IMR-90 (cell line): Measurements from ENCODE around the gene IL17A. TPM values are rescaled to one million over a fixed set of nuclear protein-coding genes. Genes with fewer than 3 reads are reported as not detected.

Experiments used
- ATAC-seq: fragments of 200-7000 bp; cut with Tn5 transposase; 2 replicates; pipeline ENCODE4 v1.9.1; 2020; ENCODE audit warnings: low read depth, mild to moderate bottlenecking, moderate library complexity
- BruUV-seq: library from RNA; stranded (reverse); fragments of 400-500 nt; replicated peaks from 2 replicates; lab custom pipeline; 2021; lab: Mats Ljungman, UMichigan
- CTCF ChIA-PET: fragments of 300-600 bp; formaldehyde crosslinking; extraction: SDS; loops from one replicate; lab custom pipeline; 2021; ENCODE audit warnings: antibody characterized with exemption; lab: Yijun Ruan, JAX
- POLR2A ChIA-PET: fragments of 300-600 bp; sonication (Branson Sonifier 250); formaldehyde crosslinking; loops from one replicate; lab custom pipeline; 2022; ENCODE audit warnings: antibody characterized with exemption; ENCODE audit not compliant: unreplicated experiment; lab: Charles Lee
- DNase-seq: peaks from one replicate; pipeline ENCODE4 v3.0.0; 2013
- H2AFZ ChIP-seq: replicated peaks from 2 replicates; pipeline ENCODE3; 2013; ENCODE audit warnings: low read length, mild to moderate bottlenecking; ENCODE audit not compliant: poor library complexity
- H2AK5ac ChIP-seq: 2 replicates; pipeline ENCODE4 v1.6.1; 2013; ENCODE audit warnings: low read depth, low read length, inconsistent platforms
- H2AK9ac ChIP-seq: replicated peaks from 2 replicates; pipeline ENCODE3; 2013; ENCODE audit warnings: mild to moderate bottlenecking, low read depth, low read length, moderate library complexity; ENCODE audit not compliant: poor library complexity
- H2BK120ac ChIP-seq: 2 replicates; pipeline ENCODE4 v1.6.1; 2013; ENCODE audit warnings: low read depth, low read length, inconsistent platforms
- H2BK15ac ChIP-seq: 3 replicates; pipeline ENCODE4 v1.6.1; 2013; ENCODE audit warnings: low read depth, low read length, inconsistent platforms
- H2BK20ac ChIP-seq: 2 replicates; pipeline ENCODE4 v1.6.1; 2013; ENCODE audit warnings: low read depth, mild to moderate bottlenecking, inconsistent platforms, low read length, moderate library complexity
- H2BK5ac ChIP-seq: 2 replicates; pipeline ENCODE4 v1.6.1; 2013; ENCODE audit warnings: mild to moderate bottlenecking, low read depth, low read length, inconsistent platforms; ENCODE audit not compliant: poor library complexity, severe bottlenecking
- H3K14ac ChIP-seq: replicated peaks from 2 replicates; pipeline ENCODE4 v1.6.1; 2013; ENCODE audit warnings: low read depth, low read length, inconsistent platforms
- H3K18ac ChIP-seq: 2 replicates; pipeline ENCODE4 v1.6.1; 2013; ENCODE audit warnings: low read depth, low read length, control low read depth
- H3K23ac ChIP-seq: 2 replicates; pipeline ENCODE4 v1.6.1; 2013; ENCODE audit warnings: low read depth, low read length, inconsistent platforms
- H3K27ac ChIP-seq: 2 replicates; pipeline ENCODE4 v1.5.1; 2013; ENCODE audit warnings: mild to moderate bottlenecking, control low read depth, low read length; ENCODE audit not compliant: insufficient read depth
- H3K27me3 ChIP-seq: 2 replicates; pipeline ENCODE4 v1.6.1; 2013; ENCODE audit warnings: low read length; ENCODE audit not compliant: control insufficient read depth, insufficient read depth
- H3K36me3 ChIP-seq: 2 replicates; pipeline ENCODE4 v1.6.1; 2013; ENCODE audit warnings: low read length, mixed read lengths; ENCODE audit not compliant: control insufficient read depth, insufficient read depth
- H3K4ac ChIP-seq: 2 replicates; pipeline ENCODE4 v1.6.1; 2013; ENCODE audit warnings: low read depth, low read length, inconsistent platforms
- H3K4me1 ChIP-seq: 2 replicates; pipeline ENCODE4 v1.6.1; 2013; ENCODE audit warnings: low read length, mixed read lengths; ENCODE audit not compliant: control insufficient read depth, insufficient read depth
- H3K4me2 ChIP-seq: 2 replicates; pipeline ENCODE4 v1.6.1; 2013; ENCODE audit warnings: low read depth, mild to moderate bottlenecking, control low read depth, low read length, moderate library complexity
- H3K4me3 ChIP-seq: 2 replicates; pipeline ENCODE4 v1.5.1; 2013; ENCODE audit warnings: low read depth, mild to moderate bottlenecking, control low read depth, low read length, moderate library complexity; ENCODE audit not compliant: insufficient read depth
- H3K56ac ChIP-seq: 2 replicates; pipeline ENCODE4 v1.6.1; 2013; ENCODE audit warnings: low read length, inconsistent platforms; ENCODE audit not compliant: insufficient read depth; ENCODE audit errors: extremely low read depth
- H3K79me1 ChIP-seq, 2 experiments: 2 replicates each; pipeline ENCODE4 v1.6.1; 2013; ENCODE audit warnings: low read length in 2 of 2, inconsistent platforms in 1 of 2, low read depth in 1 of 2
- H3K9ac ChIP-seq: 2 replicates; pipeline ENCODE4 v1.6.1; 2013; ENCODE audit warnings: low read depth, low read length, control low read depth
- H3K9me1 ChIP-seq: 2 replicates; pipeline ENCODE4 v1.6.1; 2013; ENCODE audit warnings: low read length, inconsistent platforms; ENCODE audit not compliant: insufficient read depth
- H3K9me3 ChIP-seq: 2 replicates; pipeline ENCODE4 v1.6.1; 2013; ENCODE audit warnings: low read length; ENCODE audit not compliant: control insufficient read depth, insufficient read depth
- H4K20me1 ChIP-seq: 2 replicates; pipeline ENCODE4 v1.6.1; 2013; ENCODE audit warnings: low read length, inconsistent platforms; ENCODE audit not compliant: insufficient read depth
- H4K5ac ChIP-seq: 2 replicates; pipeline ENCODE4 v1.6.1; 2013; ENCODE audit warnings: mild to moderate bottlenecking, low read depth, low read length, control low read depth
- H4K8ac ChIP-seq, 2 experiments: 2 replicates each; pipeline ENCODE4 v1.6.1; 2013; ENCODE audit warnings: low read depth in 2 of 2, low read length in 2 of 2, control low read depth in 1 of 2, inconsistent platforms in 1 of 2
- H4K91ac ChIP-seq: 2 replicates; pipeline ENCODE4 v1.6.1; 2013; ENCODE audit warnings: low read depth, low read length, inconsistent platforms; ENCODE audit not compliant: insufficient read depth
- BHLHE40 ChIP-seq: fragments of 150-350 bp; IDR thresholded peaks from 2 replicates; pipeline ENCODE4 v1.6.1; 2016; ENCODE audit warnings: mild to moderate bottlenecking, low read depth, low read length
- dilution Hi-C: fragments of 300-500 bp; cut with HindIII; formaldehyde crosslinking; loops from one replicate; pipeline ENCODE4 v1.14.3; 2018; ENCODE audit warnings: low sequenced_read_pairs; ENCODE audit not compliant: unreplicated experiment
- in situ Hi-C: fragments of 300-500 bp; cut with MboI; formaldehyde crosslinking; loops from 3 replicates; pipeline ENCODE4 v1.14.3; 2019; ENCODE audit warnings: low sequenced_read_pairs, inconsistent platforms, mixed read lengths
- intact Hi-C: fragments of 100-400 bp; cut with micrococcal nuclease; formaldehyde crosslinking; loops from 2 replicates; pipeline ENCODE4 v1.10.0; 2022
- polyA plus RNA-seq, 3 experiments: library from polyadenylated mRNA; depleted of rRNA; stranded (reverse); fragments of >200 nt; gene quantifications; 2 replicates each; pipeline ENCODE4 v1.2.3, GENCODE V29; 2012; ENCODE audit warnings: low replicate concordance in 1 of 3
- total RNA-seq: library from RNA; depleted of rRNA; stranded (reverse); fragments of >200 nt; gene quantifications from 2 replicates; pipeline ENCODE4 v1.2.3, GENCODE V29; 2012

The IL17A gene
- total and polyA plus RNA-seq, 2 of the 4 experiments (the other 2 are of a cell fraction), result not detected

- Histone ChIP-seq H2AFZ (no peak overlapping the region), H3K79me1 (no peaks in the 10 kb centered on the region), H4K20me1 (no peaks in the 10 kb centered on the region), H3K4me3 (no peak overlapping the region), H2AK9ac (no peak overlapping the region), H2BK20ac (no peak overlapping the region), H4K91ac (no peak overlapping the region), H3K36me3 (no peaks in the 10 kb centered on the region), H2BK5ac (no peak overlapping the region), H3K27me3 (no peaks in the 10 kb centered on the region), H3K4me2 (no peak overlapping the region), H3K4me1 (no peaks in the 10 kb centered on the region), H3K56ac (no peak overlapping the region), H3K27ac (no peak overlapping the region), H3K9me1 (no peaks in the 10 kb centered on the region), H3K18ac (no peak overlapping the region), H3K23ac (no peak overlapping the region), H4K5ac (no peak overlapping the region), H2AK5ac (no peak overlapping the region), H3K4ac (no peak overlapping the region), H2BK15ac (no peak overlapping the region), H2BK120ac (no peak overlapping the region), H4K8ac (no peak overlapping the region), H3K9ac (no peak overlapping the region), H3K9me3 (no peaks in the 10 kb centered on the region), H3K14ac (no peak overlapping the region)
- ChIA-PET POLR2A (no interaction called here), CTCF (no interaction called here)
- in situ Hi-C loops, result no loop called here
- no TSS peak for BruUV-seq
- intact Hi-C loops, result no loop called here
- DNase-seq (no peak), ATAC-seq (no peak)
- dilution Hi-C loops, result no loop called here
- TF ChIP-seq BHLHE40, result no peak
These were observed 34.1 kb upstream of the IL17A start for GRCh38 chr6:52152070-52152423.
